SK-N-MC (cell line): ENCODE measurements around the gene EIF4B.

ENCODE experiments used
- EZH2 ChIP-seq: fragments of 200-600 bp; sonication (generic); IDR thresholded peaks from one replicate; pipeline ENCODE4 v1.6.1; 2017; ENCODE audit warnings: antibody characterized with exemption
- POLR2AphosphoS5 ChIP-seq: IDR thresholded peaks from 2 replicates; pipeline ENCODE4 v1.6.1; 2012; ENCODE audit warnings: mild to moderate bottlenecking, low read depth, low read length, borderline replicate concordance

DNA sequence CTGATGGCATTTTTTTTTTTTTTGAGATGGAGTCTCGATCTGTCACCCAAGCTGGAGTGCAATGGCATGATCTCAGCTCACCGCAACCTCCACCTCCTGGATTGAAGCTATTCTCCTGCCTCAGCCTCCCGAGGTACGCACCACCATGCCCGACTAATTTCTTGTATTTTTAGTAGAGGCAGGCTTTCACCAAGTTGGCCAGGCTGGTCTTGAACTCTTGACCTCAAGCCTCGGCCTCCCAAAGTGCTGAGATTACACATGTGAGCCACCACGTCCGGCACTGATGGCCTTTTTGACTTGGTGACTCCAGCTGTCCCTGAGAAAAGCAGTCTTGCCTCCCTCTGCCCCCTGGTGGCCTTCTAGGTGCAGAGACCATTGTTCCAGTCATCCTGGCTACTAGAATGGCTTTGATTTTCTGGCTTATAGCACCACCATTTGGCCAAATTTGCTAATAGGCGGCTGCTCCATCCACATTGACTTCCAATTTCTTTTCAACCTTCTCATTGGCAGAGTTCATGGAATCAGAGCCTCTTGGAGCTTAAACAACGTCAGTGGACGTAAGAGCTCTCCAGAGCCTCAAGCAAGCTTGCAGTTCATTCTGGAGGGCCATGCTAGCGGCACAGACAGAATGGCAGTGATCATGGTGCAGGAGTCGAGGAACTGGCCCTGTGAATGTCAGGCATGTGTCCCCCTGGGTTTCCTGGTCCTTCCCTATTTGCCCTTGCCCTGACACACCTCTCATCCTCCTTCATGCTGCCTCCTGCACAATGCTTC, 25.4 kb upstream of the EIF4B start:
- TF ChIP-seq EZH2, result no peak
- TF ChIP-seq POLR2AphosphoS5, result no peak
